HEK293T (cell line): ENCODE data around the gene EPM2AIP1.

ENCODE experiments used
- BHLHE40 ChIP-seq: fragments of 450-650 bp; IDR thresholded peaks from 2 replicates; pipeline ENCODE4 v1.6.1; 2016; ENCODE audit warnings: mild to moderate bottlenecking, moderate library complexity, borderline replicate concordance
- CTBP1 ChIP-seq: fragments of 450-650 bp; IDR thresholded peaks from 2 replicates; pipeline ENCODE4 v1.6.1; 2016; ENCODE audit warnings: borderline replicate concordance
- ELF4 ChIP-seq: fragments of 450-650 bp; IDR thresholded peaks from 2 replicates; pipeline ENCODE4 v1.6.1; 2017; ENCODE audit warnings: antibody characterized with exemption
- FOXA1 ChIP-seq: fragments of 450-650 bp; IDR thresholded peaks from 2 replicates; pipeline ENCODE4 v1.6.1; 2016; ENCODE audit warnings: mild to moderate bottlenecking
- FOXK2 ChIP-seq: fragments of 450-650 bp; IDR thresholded peaks from 2 replicates; pipeline ENCODE4 v1.6.1; 2016; ENCODE audit warnings: mild to moderate bottlenecking
- FOXM1 ChIP-seq: fragments of 450-650 bp; IDR thresholded peaks from 2 replicates; pipeline ENCODE4 v1.6.1; 2017; ENCODE audit warnings: mild to moderate bottlenecking, borderline replicate concordance
- HDGF ChIP-seq: fragments of 450-650 bp; IDR thresholded peaks from 2 replicates; pipeline ENCODE4 v1.6.1; 2017; ENCODE audit warnings: antibody characterized with exemption, borderline replicate concordance
- LEF1 ChIP-seq: fragments of 450-650 bp; IDR thresholded peaks from 2 replicates; pipeline ENCODE4 v1.6.1; 2017; ENCODE audit warnings: mild to moderate bottlenecking, borderline replicate concordance
- NFRKB ChIP-seq: fragments of 450-650 bp; IDR thresholded peaks from 2 replicates; pipeline ENCODE4 v1.6.1; 2016; ENCODE audit warnings: mild to moderate bottlenecking, moderate library complexity
- SP1 ChIP-seq: fragments of 450-650 bp; IDR thresholded peaks from 2 replicates; pipeline ENCODE4 v1.6.1; 2017
- SUZ12 ChIP-seq: fragments of 450-650 bp; IDR thresholded peaks from 2 replicates; pipeline ENCODE4 v1.6.1; 2016; ENCODE audit warnings: mild to moderate bottlenecking
- TARDBP ChIP-seq: fragments of 450-650 bp; IDR thresholded peaks from 2 replicates; pipeline ENCODE4 v1.6.1; 2016

- TF ChIP-seq NFRKB (no peak), TARDBP (no peak), FOXK2 (no peak), SP1 (no peak), FOXA1 (no peak), HDGF (no peak), SUZ12 (no peak), FOXM1 (no peak), CTBP1 (no peak), ELF4 (no peak), LEF1 (no peak), BHLHE40 (no peak)
Observed at GRCh38 chr3:36993326-36994283, 674 bp upstream of the EPM2AIP1 start, which contains the start of gene MLH1.
